ENCODE measurements around the gene AP2B1. TPM values are rescaled to one million over a fixed set of nuclear protein-coding genes. Genes with fewer than 3 reads are reported as not detected.

The AP2B1 gene
- total and polyA plus RNA-seq, 9 of the 15 experiments (the other 6 are each of a cell fraction or from before 2014, with no cell fraction given): 60.1 to 287 (median 105) TPM

GRCh38 chr17:35569405-35569804 lies 17.7 kb upstream of the AP2B1 start:
- H3K27ac ChIP-seq (ENCODE audit: extremely low read depth, low read depth, low read length): peak overlapping the region; percentile 96; the same call in 2 of the 3 replicates
- peak overlapping the region; percentile 93 for H3K4me3 ChIP-seq
- no peaks in the 10 kb centered on the region for H3K9me1 ChIP-seq (ENCODE audit: control insufficient read depth, insufficient read depth, low read length)
- no peaks in the 10 kb centered on the region for H3K27me3 ChIP-seq (ENCODE audit: control insufficient read depth in 2 of 2, insufficient read depth in 2 of 2, low read length in 2 of 2)
- ATAC-seq (no peak), DNase-seq (ENCODE audit: extremely low read depth in 1 of 4, low spot score in 3 of 4) (no peak), FAIRE-seq (peak; percentile 11)
- in situ Hi-C loops (cut with MboI) (no loop called here), intact Hi-C loops (cut with micrococcal nuclease) (loop anchor here (5.0 kb wide), 1 partner anchor 238 kb away; the partner anchor contains the start of gene TAF15)
- H3K36me3 ChIP-seq (ENCODE audit: control insufficient read depth, insufficient read depth, low read length): peaks cover 38% of the 10 kb centered on the region
- BruUV-seq (replicated peaks): no TSS peak
- POLR2A ChIA-PET: interaction anchor here (0.6 to 8.6 kb wide), 6 partner anchors 8 to 1351 kb away, joined by 3 to 122 read pairs (median 4); partner anchors contain the start of genes PEX12 and SLFN14
- no peaks in the 10 kb centered on the region for H4K20me1 ChIP-seq (replicated peaks; ENCODE audit: control insufficient read depth, insufficient read depth, low read length)
- 5% methylated on average over 2 of the region's 2 CpGs for whole genome bisulfite sequencing (ENCODE audit: insufficient coverage, low coverage, missing lambda C conversion rate)
- H3K79me2 ChIP-seq (ENCODE audit: control insufficient read depth, insufficient read depth, low read length): peaks cover 63% of the 10 kb centered on the region
- H2AFZ ChIP-seq (ENCODE audit: low read depth, low read length): no peak overlapping the region
- H3K9ac ChIP-seq (ENCODE audit: insufficient read depth in 1 of 2, low read depth in 2 of 2, low read length in 2 of 2): peak overlapping the region; percentile 89 to 93
- CTCF ChIA-PET (ENCODE audit: low intra/inter-chr PET ratio): no interaction called here
- H3K4me2 ChIP-seq (ENCODE audit: insufficient read depth, low read length): peak overlapping the region; percentile 97
- H3K4me1 ChIP-seq (replicated peaks in 1 of 2; ENCODE audit: control insufficient read depth in 2 of 2, insufficient read depth in 2 of 2, low read length in 2 of 2): peaks cover 15 to 31% of the 10 kb centered on the region in 2 experiments
- H3K9me3 ChIP-seq (replicated peaks; ENCODE audit: control insufficient read depth, insufficient read depth, low read depth, low read length): no peaks in the 10 kb centered on the region
- TF ChIP-seq EP400 (IDR thresholded peaks at IDR 0.05) (peak; percentile 74), FOXK1 (CRISPR knock-in tag; IDR thresholded peaks at IDR 0.05; ENCODE audit: borderline replicate concordance) (no peak), SETDB1 (IDR thresholded peaks at IDR 0.05; ENCODE audit: low read length) (no peak), RFX5 (IDR thresholded peaks at IDR 0.05; ENCODE audit: low read depth, low read length) (no peak), CHD4 (IDR thresholded peaks at IDR 0.05; ENCODE audit: insufficient read depth, insufficient replicate concordance, low read depth, low read length, poor library complexity, severe bottlenecking) (no peak), MXI1 (IDR thresholded peaks at IDR 0.05; ENCODE audit: low read depth, low read length) (peak; percentile 71; the same call in 1 of the 2 replicates), NKRF (IDR thresholded peaks at IDR 0.05; ENCODE audit: borderline replicate concordance) (peak; percentile 74; the same call in 1 of the 2 replicates), LARP7 (IDR thresholded peaks at IDR 0.05) (no peak), TSC22D4 (tag; IDR thresholded peaks at IDR 0.05) (no peak), MYC (IDR thresholded peaks at IDR 0.05; ENCODE audit: low read depth, low read length) (peak; percentile 90), MYC (CRISPR knock-in tag; IDR thresholded peaks at IDR 0.05; ENCODE audit: borderline replicate concordance, low read depth) (no peak), MNT (conservative IDR thresholded peaks at IDR 0.05) (peak; percentile 68 to 76), HDAC1 (IDR thresholded peaks at IDR 0.05) (peak; percentile 45 to 49; a peak in 1 of 4 replicates), HEY1 (CRISPR knock-in tag; IDR thresholded peaks at IDR 0.05; ENCODE audit: borderline replicate concordance) (no peak), RBFOX2 (IDR thresholded peaks at IDR 0.05; ENCODE audit: low read depth, low read length) (no peak)

All from K562 (cell line).